ENCODE results near the gene F2R.

DNA sequence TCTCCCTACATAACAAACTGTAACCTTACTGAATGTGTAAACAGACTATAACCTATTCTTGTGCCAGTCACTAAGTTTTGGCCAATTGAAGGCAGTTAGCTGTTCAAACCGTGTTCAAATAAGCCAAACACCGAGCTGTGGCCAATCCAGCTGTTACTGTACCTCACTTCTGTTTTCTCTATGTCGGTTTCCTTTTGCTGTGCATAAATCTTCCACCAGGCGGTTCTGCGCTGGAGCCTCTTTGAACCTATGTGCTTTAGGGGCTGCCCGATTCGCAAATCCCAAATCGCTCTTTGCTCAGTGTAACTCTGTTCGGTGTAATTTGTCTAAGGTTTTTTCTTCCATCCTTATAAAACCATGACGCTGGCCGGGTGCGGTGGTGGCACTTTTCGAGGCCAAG lies 31.8 kb downstream of the F2R start:
- TF ChIP-seq POLR2A (IDR thresholded peaks at IDR 0.05; ENCODE audit: control extremely low read depth in 1 of 2, low read depth in 2 of 2, low read length in 2 of 2) (no peak), EZH2 (IDR thresholded peaks at IDR 0.05; ENCODE audit: low read depth, low read length, severe bottlenecking) (no peak)

Measured in H1 (cell line).